GM21515 (cell line): ENCODE data around the gene KRTAP4-8.
"Not testable (repeated sequence)": the region's sequence is repeated elsewhere in the genome, so short reads cannot be mapped to it uniquely, and the experiment has no call there.

Source experiments
- ATAC-seq: cut with Tn5 transposase; IDR thresholded peaks from one replicate; pipeline ENCODE4 v1.9.1; 2021; ENCODE audit not compliant: unreplicated experiment

KRTAP4-8 gene

GRCh38 chr17:41098042-41098441, at the start of gene KRTAP4-8:
Gene KRTAP4-8, minus strand, starts transcription at chr17:41098142. Its CDS starts 58 bp downstream, at chr17:41098084.
- ATAC-seq: no peak

DNA sequence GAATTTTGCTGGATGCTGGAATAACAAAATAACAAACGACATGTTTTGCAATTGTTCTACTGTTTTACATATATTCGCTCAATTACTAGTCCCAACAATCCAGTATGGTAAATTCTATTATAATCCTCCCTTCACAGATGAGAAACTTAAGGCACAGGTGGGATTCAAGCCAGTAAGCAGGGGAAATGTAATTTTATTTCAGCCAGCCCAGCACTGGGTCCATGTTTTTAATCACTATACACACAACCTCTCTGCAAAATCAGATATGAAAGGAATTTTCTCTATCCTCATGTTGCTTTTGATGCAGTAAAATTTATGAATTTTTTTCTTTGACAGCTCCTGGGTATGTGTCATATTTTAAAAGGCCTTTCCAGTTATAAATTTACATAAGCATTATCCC, 47.3 kb upstream of the KRTAP4-8 start:
- no peak for ATAC-seq

GRCh38 chr17:41144846-41145245, 46.9 kb upstream of the KRTAP4-8 start:
- ATAC-seq: no peak

DNA sequence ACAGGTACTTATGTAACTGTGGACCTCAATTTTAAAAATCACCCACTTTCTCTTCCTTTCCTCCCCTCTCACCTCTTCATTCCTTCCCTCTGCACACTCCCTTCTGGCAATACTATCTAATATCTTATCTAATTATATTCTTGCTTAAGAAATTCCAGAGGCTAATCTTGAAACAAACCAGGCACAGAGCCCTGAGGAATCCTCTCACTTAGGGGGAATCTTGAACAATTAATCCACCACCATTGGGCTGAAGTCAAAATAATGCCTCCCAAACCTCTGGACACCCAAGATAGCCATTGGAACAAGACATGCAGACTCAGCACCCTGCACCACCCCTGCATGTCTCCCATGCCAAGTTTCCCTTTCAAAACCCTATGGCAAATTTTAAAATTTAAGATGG, 43.4 kb upstream of the KRTAP4-8 start:
- no peak for ATAC-seq

DNA sequence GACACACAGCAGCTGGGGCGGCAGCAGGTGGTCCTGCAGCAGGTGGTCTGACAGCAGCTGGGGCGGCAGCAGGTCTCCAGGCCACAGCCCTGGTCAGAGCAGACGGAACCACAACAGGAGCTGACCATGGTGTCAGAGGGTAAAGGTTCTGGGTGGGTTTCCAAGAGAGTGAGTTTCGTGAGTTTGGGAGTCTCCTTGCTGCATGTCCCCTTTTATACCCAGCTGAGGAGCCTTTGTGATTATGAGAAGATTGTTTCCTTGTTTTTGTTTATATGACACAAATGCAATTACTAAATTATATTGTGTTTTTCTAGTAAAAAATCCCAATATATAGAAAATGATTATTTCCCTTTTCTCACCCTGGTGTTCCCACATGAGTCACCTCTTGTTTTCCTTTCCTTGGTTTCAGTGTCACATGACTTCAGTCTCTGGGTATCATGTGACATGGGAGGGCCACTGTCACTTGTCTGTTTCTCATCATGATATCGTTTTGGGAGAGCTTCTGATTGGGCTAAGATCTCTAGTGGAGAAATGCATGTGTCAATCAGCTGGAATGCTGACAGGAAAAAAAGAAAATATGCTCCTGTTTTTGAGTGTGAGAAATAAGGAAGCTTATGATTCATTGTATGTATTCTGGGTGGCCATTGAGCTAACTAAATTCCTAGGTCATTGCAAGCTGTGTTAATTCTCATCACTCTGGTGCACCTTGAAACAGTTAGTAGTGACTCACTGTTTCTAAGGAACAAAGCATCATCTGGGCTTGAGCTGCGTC, 42.6 kb upstream of the KRTAP4-8 start, which contains the start of gene KRTAP4-6:
KRTAP4-6 (minus strand) TSS at position 185 of the 772 bp plus-strand sequence; CDS start at position 128, 57 bp downstream.
- ATAC-seq: no peak

DNA sequence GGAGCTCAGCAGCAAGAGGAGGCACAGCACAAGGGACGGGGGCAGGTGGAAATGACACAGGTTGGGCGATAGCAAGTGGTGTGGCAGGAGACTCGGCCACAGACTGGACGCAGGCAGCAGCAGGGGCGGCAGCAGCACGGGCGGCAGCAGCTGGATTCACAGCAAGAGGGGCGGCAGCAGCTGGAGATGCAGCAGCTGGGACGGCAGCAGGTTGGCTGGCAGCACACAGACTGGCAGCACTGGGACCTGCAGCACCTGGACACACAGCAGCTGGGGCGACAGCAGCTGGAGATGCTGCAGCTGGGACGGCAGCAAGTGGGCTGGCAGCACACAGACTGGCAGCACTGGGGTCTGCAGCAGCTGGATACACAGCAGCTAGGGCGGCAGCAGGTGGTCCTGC, 41.9 kb upstream of the KRTAP4-8 start:
- ATAC-seq: not testable (repeated sequence)

- no peak for ATAC-seq
Measured at GRCh38 chr17:41133880-41134735, 36.2 kb upstream of the KRTAP4-8 start.

GRCh38 chr17:41131979-41132378, 34.0 kb upstream of the KRTAP4-8 start:
- no peak for ATAC-seq

GRCh38 chr17:41127371-41127770, 29.4 kb upstream of the KRTAP4-8 start:
- ATAC-seq: no peak

GRCh38 chr17:41126412-41126811, 28.5 kb upstream of the KRTAP4-8 start:
- ATAC-seq: no peak

- no peak for ATAC-seq
Measured at GRCh38 chr17:41125064-41125463, 27.1 kb upstream of the KRTAP4-8 start.

DNA sequence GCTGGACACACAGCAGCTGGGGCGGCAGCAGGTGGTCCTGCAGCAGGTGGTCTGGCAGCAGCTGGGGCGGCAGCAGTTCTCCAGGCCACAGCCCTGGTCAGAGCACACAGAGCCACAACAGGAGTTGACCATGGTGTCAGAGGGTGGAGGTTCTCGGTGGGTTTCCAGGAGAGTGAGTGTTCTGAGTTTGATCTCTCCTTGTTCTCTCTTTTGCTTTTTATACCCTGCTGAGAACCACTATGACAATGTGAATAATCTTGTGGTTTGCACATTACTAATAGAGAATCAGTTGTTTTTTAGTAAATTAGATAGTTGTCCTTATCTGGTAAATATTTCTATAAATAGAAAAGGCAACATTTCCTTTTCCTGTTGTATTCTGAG, 26.0 kb upstream of the KRTAP4-8 start, which contains the start of gene KRTAP4-12:
KRTAP4-12 (minus strand) TSS at position 192 of the 381 bp plus-strand sequence; CDS start at position 132, 60 bp downstream.
- ATAC-seq: not testable (repeated sequence)

DNA sequence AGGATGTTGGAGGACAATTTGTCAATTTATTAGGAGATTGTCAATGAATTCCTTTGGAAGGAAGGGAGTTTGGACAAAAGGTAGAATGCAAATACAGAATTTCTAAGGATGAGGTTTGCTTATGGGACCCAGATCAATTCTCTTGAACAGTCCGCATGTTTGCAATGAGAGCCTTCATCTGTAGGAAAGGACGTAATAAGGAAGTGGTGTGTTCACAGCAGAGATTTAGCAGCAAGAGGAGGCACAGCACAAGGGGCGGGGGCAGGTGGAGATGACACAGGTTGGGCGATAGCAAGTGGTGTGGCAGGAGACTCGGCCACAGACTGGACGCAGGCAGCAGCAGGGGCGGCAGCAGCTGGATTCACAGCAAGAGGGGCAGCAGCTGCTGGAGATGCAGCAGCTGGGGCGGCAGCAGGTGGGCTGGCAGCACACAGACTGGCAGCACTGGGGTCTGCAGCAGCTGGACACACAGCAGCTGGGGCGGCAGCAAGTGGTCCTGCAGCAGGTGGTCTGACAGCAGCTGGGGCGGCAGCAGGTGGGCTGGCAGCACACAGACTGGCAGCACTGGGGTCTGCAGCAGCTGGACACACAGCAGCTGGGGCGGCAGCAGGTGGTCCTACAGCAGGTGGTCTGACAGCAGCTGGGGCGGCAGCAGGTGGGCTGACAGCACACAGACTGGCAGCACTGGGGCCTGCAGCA, 25.5 kb upstream of the KRTAP4-8 start:
- ATAC-seq: not testable (repeated sequence)

DNA sequence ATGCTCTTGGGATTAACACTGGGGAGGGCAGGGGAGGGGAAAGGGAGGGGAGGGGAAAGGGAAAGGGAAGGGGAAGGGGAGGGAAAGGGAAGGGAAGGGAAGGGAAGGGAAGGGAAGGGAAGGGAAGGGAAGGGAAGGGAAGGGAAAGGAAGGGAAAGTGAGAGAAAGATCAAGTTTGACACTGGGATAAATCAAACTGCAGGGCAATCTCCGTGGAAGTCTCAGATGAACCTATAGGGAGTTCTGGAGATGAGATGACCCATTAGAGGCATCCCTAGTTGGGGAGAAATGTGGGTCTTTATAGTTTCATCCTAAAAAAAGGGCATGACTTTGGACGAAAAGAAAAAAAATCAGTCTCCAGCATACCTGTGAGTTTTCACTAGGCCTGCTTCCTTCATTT, 23.8 kb upstream of the KRTAP4-8 start:
- ATAC-seq: no peak

DNA sequence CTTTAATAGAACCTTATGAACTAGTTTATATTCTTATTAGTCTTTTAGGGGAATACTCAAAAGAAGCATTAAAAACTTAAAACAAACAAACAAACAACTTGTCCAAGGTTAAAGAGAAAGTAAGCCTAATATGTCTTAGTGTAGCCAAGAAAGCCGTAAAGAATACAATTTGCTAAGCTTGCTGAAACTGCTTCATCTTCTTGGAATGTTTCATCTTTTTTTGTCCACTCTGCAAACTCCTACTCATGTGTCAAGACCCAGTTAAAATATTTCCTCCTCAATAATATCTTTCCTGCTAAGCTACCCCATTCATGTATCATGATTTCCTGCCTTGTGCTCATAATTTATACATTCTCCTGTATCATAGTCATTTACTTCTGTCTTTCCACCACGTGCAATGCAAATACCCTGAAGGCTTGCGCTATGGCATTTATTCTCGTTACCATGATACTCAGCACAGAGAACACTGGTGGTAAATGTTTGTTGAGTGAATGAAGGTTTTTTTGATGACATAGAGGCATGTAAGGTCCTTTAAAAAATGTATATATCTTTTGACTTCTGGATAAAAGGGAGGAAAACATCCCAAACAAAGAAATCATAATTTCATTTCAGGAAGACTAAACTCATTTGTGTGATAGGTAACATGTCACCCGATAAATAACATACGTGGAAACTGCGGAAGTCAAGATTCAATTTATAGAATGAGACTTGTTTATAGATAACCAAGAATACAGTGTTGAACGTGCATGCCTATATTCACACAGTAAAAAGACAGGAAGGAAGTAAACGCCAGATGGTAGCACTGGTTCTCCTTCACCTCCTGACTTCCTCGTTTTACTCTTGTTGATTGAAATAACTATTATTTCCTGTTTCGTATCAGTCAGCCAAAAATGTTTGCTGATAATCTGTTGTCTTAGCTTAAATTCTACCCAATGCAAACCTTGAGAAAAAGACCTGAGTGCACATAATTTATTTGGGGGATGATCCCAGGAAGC, 22.1 kb upstream of the KRTAP4-8 start:
- ATAC-seq: not testable (repeated sequence)

- ATAC-seq: no peak
Measured at GRCh38 chr17:41118721-41119120, 20.8 kb upstream of the KRTAP4-8 start.

- ATAC-seq: not testable (repeated sequence)
Measured at GRCh38 chr17:41117846-41118386, 20.0 kb upstream of the KRTAP4-8 start, which contains the start of gene KRTAP4-11. Gene KRTAP4-11, minus strand, starts transcription at chr17:41118373. Its CDS starts 58 bp downstream, at chr17:41118315.

DNA sequence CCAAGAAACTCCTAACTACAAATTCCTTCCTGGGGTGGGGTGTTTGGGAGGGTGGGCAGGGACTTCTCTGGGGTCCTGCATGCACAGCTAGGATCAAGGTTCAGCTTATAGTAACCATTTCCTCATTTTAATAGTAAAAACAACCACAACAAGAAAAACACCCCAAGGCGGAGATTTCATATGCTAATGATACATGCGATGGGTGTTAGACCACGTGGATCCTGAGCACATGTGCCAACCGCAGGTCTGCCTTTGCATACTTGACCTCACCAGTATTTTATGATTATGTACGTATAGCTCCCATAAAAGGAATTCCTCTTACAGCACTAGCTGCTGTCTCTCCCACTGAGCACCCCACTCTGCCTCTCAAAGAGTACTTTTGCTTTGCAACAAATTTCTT, 18.4 kb upstream of the KRTAP4-8 start:
- ATAC-seq: no peak

GRCh38 chr17:41111151-41111885, 13.4 kb upstream of the KRTAP4-8 start:
- no peak for ATAC-seq
